Upper lobe of left lung (tissue), 4 donors: ENCODE results near the gene KRT7.

ENCODE experiments used
- EP300 ChIP-seq, 4 donors: sonication (generic); formaldehyde crosslinking; IDR thresholded peaks; one replicate each; pipeline ENCODE4 v1.5.1; 2017; ENCODE audit warnings: antibody characterized with exemption in 4 of 4, control low read depth in 2 of 4
- POLR2A ChIP-seq, 4 donors: fragments of 450-650 bp; IDR thresholded peaks; one replicate each; pipeline ENCODE4 v1.5.1; 2016 to 2017; ENCODE audit warnings: antibody characterized with exemption in 4 of 4, mild to moderate bottlenecking in 2 of 4
- POLR2AphosphoS5 ChIP-seq, 2 donors: sonication (generic); formaldehyde crosslinking; IDR thresholded peaks; one replicate each; pipeline ENCODE4 v1.5.1; 2017; ENCODE audit warnings: antibody characterized with exemption in 2 of 2
- TF ChIP-seq, protein P1 (sequence below), 6 experiments: fragments of 450-650 bp in 4 of 6; fragments of 200-600 bp in 2 of 6; sonication (generic) in 2 of 6; IDR thresholded peaks; one replicate each; pipeline ENCODE4 v1.5.1; 2016 to 2019; ENCODE audit warnings: antibody characterized with exemption in 6 of 6

DNA sequence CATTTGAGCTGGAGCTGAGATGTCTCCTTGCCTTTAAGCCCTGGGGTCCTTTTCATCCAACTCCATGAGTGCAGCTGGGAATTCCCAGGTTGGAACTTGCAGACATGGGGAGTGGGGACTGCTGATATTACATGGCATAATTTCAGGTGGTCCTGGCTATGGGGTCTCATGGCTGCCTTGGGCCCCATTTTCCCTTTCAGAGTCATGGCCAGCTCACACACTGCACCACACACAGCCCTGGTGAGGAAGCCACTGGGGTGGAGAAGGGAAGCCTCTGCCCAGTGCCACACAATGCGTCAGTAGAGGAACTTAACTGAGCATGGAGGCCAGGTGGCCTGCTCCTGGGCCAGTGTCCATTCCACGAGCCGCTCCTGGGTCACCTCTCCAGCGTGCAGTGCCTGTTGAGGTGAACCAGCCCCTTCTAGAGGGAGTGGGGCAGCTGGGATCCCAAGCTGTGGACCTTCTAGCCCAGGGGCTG lies 24.1 kb downstream of the KRT7 start:
- TF ChIP-seq, protein P1, sequence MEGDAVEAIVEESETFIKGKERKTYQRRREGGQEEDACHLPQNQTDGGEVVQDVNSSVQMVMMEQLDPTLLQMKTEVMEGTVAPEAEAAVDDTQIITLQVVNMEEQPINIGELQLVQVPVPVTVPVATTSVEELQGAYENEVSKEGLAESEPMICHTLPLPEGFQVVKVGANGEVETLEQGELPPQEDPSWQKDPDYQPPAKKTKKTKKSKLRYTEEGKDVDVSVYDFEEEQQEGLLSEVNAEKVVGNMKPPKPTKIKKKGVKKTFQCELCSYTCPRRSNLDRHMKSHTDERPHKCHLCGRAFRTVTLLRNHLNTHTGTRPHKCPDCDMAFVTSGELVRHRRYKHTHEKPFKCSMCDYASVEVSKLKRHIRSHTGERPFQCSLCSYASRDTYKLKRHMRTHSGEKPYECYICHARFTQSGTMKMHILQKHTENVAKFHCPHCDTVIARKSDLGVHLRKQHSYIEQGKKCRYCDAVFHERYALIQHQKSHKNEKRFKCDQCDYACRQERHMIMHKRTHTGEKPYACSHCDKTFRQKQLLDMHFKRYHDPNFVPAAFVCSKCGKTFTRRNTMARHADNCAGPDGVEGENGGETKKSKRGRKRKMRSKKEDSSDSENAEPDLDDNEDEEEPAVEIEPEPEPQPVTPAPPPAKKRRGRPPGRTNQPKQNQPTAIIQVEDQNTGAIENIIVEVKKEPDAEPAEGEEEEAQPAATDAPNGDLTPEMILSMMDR (IDR thresholded peaks at IDR 0.05): no peak
- TF ChIP-seq POLR2A (IDR thresholded peaks at IDR 0.05): no peak
- no peak for TF ChIP-seq POLR2AphosphoS5 (IDR thresholded peaks at IDR 0.05)
- no peak for TF ChIP-seq EP300 (IDR thresholded peaks at IDR 0.05)
